OCI-LY1 (cell line): Measurements from ENCODE around the gene LATS2.

ENCODE experiments used
- EZH2 ChIP-seq: fragments of 200-600 bp; sonication (generic), shearing (Covaris generic); IDR thresholded peaks from 2 replicates; pipeline ENCODE4 v1.8.0; 2017; ENCODE audit warnings: borderline replicate concordance, mixed run types, mild to moderate bottlenecking, antibody characterized with exemption, low read length, moderate library complexity, mixed read lengths
- TF ChIP-seq, protein P1 (sequence below): fragments of 200-600 bp; sonication (generic), shearing (Covaris generic); IDR thresholded peaks from 2 replicates; pipeline ENCODE4 v1.5.1; 2017; ENCODE audit warnings: mild to moderate bottlenecking, antibody characterized with exemption, low read length, moderate library complexity, mixed read lengths

DNA sequence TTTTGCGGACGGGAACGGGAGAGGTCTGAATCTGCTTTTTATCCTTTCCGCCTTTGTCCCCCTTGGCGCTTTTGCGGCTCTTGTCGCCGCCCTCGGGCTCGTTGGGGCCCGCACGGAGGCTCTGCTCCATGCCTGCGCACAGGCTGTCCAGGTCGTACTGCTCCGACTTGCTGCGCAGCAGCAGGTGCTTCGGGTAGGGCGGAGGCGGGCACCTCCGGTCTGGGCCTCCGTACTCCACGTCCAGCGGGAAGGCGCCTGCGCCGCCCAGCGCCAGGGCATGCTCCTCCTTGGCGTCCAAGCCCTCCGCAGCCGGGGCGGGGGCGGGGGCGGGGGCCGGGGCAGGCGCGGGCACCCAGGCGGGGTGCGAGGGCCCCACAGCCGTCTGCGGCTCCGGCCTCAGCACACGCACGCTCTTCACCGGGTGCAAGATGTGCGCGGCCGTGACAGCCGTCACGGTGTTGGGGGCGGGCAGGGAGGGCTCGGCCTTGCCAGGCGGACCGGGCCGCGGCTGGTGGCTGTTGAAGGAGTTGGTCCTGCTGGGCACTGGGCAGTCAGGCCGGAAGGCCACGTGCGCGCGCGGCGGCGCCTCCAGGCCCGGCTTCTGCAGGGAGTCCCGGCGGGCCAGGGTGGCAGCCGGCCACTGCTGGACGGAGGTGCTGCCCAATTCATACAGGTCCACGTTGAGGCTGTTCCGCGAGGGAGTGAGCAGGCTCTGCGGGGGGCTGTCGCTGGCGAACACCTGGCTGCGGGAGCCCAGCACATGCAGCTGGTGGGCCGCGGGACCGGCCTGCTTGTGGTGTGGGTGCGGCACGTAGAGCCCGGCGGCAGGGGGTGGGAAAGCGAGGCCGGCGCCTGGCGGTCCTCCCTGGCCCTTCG, 73.1 kb downstream of the LATS2 start:
- TF ChIP-seq, protein P1, sequence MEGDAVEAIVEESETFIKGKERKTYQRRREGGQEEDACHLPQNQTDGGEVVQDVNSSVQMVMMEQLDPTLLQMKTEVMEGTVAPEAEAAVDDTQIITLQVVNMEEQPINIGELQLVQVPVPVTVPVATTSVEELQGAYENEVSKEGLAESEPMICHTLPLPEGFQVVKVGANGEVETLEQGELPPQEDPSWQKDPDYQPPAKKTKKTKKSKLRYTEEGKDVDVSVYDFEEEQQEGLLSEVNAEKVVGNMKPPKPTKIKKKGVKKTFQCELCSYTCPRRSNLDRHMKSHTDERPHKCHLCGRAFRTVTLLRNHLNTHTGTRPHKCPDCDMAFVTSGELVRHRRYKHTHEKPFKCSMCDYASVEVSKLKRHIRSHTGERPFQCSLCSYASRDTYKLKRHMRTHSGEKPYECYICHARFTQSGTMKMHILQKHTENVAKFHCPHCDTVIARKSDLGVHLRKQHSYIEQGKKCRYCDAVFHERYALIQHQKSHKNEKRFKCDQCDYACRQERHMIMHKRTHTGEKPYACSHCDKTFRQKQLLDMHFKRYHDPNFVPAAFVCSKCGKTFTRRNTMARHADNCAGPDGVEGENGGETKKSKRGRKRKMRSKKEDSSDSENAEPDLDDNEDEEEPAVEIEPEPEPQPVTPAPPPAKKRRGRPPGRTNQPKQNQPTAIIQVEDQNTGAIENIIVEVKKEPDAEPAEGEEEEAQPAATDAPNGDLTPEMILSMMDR = no peak
- TF ChIP-seq EZH2 = no peak
